Right kidney (tissue), 9 donors: ENCODE results near the gene KLHDC8B.
A peak's percentile ranks its signal among the peaks of the same experiment; 100 is the strongest.

ENCODE experiments used
- DNase-seq: peaks from one replicate; pipeline ENCODE4 v3.0.0-alpha.2; 2016
- long read RNA-seq, 8 donors: transcript quantifications; one replicate each; lab custom pipeline, GENCODE V29; 2026

KLHDC8B gene
- long read RNA-seq, donor 1, transcript KLHDC8B-201 (6 exons, 1,959 nt), result major isoform, 11 of 11 reads
- long read RNA-seq, donor 1, partial matches to known transcripts, result 0 of 11 reads
- long read RNA-seq, donor 1, other reads (novel, unspliced or antisense), result 0 of 11 reads
- long read RNA-seq, donor 2, transcript KLHDC8B-201 (6 exons, 1,959 nt), result major isoform, 11 of 11 reads
- long read RNA-seq, donor 2, partial matches to known transcripts, result 0 of 11 reads
- long read RNA-seq, donor 2, other reads (novel, unspliced or antisense), result 0 of 11 reads
- long read RNA-seq, donor 3, transcript KLHDC8B-201 (6 exons, 1,959 nt), result major isoform, 5 of 6 reads
- long read RNA-seq, donor 3, partial matches to known transcripts, result 0 of 6 reads
- long read RNA-seq, donor 3, other reads (novel, unspliced or antisense), result 0 of 6 reads
- long read RNA-seq, donor 4, transcript KLHDC8B-201 (6 exons, 1,959 nt), result major isoform, 5 of 6 reads
- long read RNA-seq, donor 4, partial matches to known transcripts, result 0 of 6 reads
- long read RNA-seq, donor 4, other reads (novel, unspliced or antisense), result 0 of 6 reads
- long read RNA-seq, donor 5, transcript KLHDC8B-201 (6 exons, 1,959 nt), result major isoform, 9 of 9 reads
- long read RNA-seq, donor 5, partial matches to known transcripts, result 0 of 9 reads
- long read RNA-seq, donor 5, other reads (novel, unspliced or antisense), result 0 of 9 reads
- long read RNA-seq, donor 6, partial matches to known transcripts, result 11 of 15 reads
- long read RNA-seq, donor 6, other reads (novel, unspliced or antisense), result 0 of 15 reads
- long read RNA-seq, donor 7, transcript KLHDC8B-201 (6 exons, 1,959 nt), result major isoform, 12 of 37 reads
- long read RNA-seq, donor 7, partial matches to known transcripts, result 23 of 37 reads
- long read RNA-seq, donor 7, other reads (novel, unspliced or antisense), result 0 of 37 reads
- long read RNA-seq, donor 8, transcript KLHDC8B-201 (6 exons, 1,959 nt), result major isoform, 6 of 6 reads
- long read RNA-seq, donor 8, partial matches to known transcripts, result 0 of 6 reads
- long read RNA-seq, donor 8, other reads (novel, unspliced or antisense), result 0 of 6 reads

DNA sequence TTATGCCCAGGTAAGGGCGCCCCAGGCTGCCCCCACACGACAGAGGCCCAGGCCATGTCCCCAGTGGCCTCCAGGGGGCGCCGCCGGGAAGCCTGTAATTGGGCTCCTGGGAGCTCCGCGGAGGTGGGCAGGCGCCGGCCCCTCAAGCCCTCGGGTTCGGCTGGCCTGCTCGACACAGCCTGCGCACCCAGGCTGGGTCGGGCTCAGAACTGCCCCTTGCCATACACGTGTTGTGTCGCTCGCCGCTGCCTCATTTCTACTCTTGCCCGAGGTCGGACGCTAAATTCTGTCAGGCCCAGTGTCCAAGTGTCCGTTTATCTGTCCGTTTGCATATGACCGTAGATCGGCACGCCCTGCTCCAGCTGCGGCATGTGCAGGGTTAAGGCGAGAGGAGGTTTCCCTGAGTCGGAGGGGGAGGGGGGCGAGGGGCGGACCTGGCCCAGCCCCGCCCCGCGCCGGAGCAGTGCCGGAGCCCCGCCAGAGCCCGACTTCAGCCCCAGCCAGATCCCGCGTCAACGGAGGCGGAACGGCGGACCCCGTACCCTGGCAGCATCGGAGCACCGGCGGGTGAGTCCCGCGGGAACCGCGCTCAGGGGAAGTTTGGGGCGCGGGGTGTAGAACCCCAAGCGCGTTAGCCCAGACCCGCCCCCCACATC is at the start of gene KLHDC8B:
Gene KLHDC8B, plus strand, starts transcription at position 480 of the 656 bp plus-strand sequence. CDS start 1,172 bp downstream, outside the sequence.
- DNase-seq, result peak; percentile 96

DNA sequence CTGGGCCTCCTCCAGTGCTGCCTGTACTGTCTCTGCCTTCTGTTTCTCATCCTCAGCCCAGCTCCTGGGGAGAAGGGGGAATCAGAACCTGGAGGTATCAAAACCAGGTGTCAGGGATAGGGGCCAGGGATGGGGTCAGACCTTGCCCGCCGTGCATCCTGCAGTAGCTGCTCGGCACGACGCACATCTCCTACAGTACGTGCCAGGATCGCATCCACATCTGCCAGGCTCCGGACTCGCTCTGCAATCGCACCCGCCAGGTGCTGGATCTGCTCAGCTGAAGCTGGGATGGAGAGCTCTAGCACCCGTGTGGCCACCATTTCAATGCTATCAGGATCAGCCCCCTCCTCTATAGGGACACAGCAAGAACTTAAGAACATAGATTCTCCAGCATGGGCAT is 49.4 kb upstream of the KLHDC8B start:
- no peak for DNase-seq

GRCh38 chr3:49122451-49122850 is 48.9 kb upstream of the KLHDC8B start:
- no peak for DNase-seq

DNA sequence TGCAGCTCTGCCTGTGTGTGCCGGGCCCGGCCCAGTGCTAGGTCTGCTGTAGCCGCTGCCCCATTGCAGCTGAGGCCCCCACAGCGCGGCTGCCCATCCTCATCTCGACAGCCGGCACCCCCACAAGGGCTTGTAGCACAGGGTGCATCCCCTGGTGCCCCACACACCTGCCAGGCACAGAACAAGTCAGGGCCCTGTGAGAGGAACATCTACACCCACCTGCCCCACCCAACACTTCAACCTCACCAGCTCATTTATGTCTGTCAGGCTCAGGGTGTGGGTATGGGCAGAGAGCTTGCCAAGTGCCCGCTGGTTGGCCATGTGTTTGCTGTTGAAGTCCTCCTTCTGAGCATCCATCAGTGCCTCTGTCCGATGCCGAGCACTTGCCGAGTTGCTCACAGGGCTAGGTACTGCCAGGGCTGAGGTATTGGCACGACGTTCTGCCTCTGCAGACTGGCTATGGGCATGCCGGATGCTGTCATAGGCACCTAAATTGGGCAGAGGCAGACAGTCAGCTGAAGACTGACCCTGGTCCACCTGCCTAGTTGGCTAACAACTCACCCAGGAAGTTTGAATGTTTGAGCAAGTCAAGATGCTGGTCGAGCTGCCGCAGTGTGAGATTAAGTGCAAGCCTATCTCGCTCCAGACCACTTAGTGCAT is 48.4 kb upstream of the KLHDC8B start:
- DNase-seq, result no peak

DNA sequence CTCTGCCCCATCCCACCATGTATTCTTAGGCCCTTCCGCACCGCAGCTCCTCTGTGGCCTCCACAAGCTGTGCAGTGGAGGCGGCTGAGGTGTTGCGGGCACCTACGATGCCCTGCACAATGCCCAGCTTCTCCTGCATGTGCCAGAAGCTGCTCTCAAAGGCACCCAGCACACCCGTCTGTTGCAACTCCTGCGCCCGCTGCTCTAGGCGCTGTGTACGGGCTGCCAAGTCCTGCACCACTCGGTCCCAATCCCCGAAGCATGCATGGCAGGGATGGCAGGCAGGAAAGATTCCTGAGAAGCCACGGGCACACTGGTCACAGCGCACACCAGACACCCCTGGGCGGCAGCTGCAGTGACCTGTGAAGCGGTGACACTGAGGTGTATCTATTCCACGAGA is 47.7 kb upstream of the KLHDC8B start:
- no peak for DNase-seq

DNA sequence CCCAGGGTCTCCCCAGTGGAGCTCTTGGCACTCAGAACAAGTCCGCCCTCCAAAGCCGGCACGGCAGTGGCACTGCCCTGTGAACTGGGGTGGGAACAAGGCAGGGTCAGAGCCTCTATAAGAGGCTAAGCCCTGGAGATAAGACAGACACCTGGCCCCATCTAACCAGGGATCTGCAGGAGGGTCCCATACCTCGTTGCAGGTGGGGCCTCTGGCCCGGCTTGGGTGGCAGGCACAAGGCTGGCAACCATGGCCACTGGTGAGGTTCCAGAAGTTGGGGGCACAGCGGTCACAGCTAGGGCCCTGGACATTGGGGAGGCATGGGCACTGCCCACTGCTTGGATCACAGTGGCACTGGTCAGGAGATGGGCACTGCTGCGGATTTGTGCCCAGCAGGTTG is 47.2 kb upstream of the KLHDC8B start:
- DNase-seq, result no peak

- DNase-seq, result no peak
Measured at GRCh38 chr3:49124991-49125670, 46.3 kb upstream of the KLHDC8B start.

- no peak for DNase-seq
Measured at GRCh38 chr3:49131040-49131439, 40.4 kb upstream of the KLHDC8B start.

DNA sequence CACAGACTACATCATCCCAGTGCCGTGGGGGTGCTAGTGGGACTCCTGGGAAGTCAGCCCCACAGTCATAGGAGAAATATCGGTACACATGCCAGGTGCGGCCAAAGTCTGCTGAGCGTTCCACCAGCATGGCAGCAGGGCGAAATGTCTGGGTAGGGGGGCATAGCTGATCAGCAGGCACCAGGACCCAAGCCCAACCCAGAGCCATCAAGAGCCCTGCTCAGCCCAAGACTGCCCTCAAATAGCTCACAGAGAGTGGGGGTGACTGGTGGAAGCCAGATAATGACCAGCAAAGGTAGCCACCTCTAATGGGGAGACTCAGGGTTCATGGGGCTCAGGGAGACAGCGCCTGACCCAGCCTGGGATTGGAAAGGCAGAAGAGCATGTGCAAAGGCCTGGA is 39.8 kb upstream of the KLHDC8B start:
- no peak for DNase-seq

DNA sequence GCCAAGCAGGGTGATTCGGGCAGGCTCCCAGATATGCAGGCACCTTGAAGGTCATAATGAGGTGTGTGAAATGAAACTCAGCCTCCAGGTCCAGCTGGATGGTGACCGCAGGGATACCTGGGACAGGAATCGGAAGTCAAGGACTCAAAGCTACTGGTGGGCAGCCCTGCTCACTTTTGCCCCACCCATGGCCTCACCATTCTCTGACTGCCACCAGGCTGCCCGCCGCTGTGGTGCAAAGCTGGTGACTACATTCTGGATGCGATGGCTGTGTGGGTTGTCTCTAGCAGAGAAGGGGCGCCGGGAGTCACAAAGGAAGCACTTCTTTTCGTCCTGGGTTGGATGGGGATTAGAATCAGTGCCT is 39.3 kb upstream of the KLHDC8B start:
- no peak for DNase-seq

GRCh38 chr3:49132437-49133225 is 38.8 kb upstream of the KLHDC8B start, which contains the start of gene LAMB2:
LAMB2 (minus strand) TSS chr3:49133050; CDS start chr3:49132867, 183 bp downstream.
- DNase-seq, result peak; percentile 87

DNA sequence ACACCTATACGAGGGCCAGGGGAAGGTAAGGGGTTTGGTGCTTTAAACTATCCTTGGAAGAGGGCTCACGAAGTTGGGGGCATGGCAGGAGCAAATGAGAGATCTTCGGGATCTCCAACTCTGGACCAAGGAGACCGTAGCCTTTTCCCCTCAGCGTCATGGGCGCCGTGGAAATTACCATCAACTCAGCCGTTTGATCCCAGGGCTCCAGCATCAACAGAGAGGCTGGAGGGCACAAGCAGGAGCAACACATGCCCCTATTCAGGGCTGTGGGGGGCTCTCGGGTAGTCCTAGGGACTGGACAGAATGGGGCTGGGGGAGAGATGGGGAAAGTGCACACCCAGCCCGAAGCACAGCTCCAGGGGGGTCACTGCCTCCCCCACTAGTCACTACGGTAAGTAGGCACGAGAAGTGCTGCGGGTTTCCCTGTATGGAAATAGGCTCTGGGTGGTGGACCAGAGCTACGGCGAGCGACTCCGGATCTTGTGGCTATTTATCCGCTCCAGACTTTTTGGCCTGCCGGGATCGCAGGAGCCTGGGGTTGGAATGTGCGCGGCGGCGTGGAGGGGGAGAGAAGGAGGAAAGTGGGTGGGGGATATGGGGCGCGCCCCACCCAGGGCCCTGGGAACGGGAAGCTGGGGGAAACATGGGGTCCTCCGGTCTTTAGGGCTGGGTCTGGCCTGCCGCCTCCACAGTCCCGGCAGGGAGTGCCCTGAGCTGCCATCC is 38.0 kb upstream of the KLHDC8B start:
- peak; percentile 84 for DNase-seq

DNA sequence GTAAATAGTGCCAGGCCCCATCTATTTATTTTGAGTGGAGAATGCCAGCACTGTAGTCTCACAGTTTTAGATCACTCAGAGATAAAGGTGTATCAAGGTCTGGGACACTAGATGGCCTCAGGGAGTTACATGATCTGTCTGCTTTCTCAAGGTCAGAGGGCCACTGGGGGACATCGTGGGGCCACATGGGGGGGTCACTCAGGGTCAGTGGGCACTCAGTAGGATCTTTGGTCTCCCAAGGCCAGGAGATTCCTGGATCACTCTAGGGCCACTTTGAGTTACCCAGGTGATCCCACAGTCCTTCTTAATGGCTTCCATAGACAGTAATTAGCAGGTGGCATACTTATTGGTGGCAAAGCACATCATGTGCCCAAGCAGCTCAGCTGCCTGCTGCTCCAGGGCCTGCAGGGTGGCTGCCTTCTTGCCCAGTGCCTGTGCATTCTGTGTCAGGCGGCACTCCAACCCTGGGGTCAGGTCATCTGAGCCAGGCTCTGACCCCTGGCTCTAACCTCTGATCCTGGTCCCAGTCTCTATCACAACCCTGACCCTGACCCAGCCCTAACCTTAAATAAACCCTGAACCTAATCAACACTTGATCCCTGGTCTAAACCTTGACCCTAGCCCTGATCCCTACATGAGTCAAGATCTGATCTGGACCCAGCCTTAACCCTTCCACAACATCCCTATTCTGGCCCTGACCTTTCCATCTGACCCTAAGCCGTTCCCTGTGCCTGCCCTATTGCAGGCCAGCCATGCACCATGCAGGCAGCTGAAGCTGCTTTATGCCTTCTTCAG is 36.7 kb upstream of the KLHDC8B start:
- no peak for DNase-seq

DNA sequence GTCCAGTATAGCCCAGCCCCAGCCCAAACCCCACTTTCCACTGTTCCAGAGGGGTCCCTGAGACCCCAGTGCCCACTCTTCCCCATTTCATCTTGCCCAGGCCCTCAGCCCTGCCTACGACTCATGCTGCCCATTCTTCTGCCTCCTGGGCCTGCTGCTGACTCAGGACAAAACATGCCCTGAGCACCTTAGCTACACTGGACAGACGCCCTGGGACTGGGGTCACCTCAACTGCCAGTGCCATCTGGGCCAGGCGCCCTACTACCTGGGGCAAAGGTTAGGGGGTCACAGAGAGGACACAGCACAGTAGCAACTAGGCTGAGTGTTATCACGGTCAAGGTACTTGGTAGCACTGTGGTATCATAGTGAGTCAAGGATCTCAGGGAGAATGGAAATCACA is 35.9 kb upstream of the KLHDC8B start:
- no peak for DNase-seq

GRCh38 chr3:49140080-49140479 is 31.3 kb upstream of the KLHDC8B start:
- no peak for DNase-seq

GRCh38 chr3:49148159-49148558 is 23.2 kb upstream of the KLHDC8B start:
- no peak for DNase-seq

DNA sequence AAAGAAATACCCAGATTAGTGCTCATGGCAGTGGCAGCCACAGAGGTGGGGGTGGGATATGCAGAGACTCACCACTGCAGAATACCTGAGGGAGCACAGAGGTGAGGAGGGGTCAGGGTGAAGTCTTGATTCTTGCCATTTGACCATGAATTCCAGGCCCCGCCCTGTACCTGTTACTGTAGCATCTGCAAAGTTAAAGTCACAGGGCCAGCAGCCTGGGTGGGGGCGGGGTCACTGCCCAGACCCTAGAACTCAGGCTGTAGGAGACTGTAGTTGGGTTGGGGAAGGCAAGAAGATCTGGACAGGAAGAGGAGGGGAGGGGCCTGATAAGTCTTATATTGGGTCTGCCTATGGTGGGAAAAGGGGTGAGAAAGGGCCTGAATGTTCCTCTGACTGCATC is 19.8 kb upstream of the KLHDC8B start:
- no peak for DNase-seq

GRCh38 chr3:49153349-49153912 is 18.0 kb upstream of the KLHDC8B start:
- DNase-seq, result no peak

- DNase-seq, result no peak
Measured at GRCh38 chr3:49157289-49157688, 14.1 kb upstream of the KLHDC8B start.
